ENCODE measurements around the gene SFT2D2. TPM values are rescaled to one million over a fixed set of nuclear protein-coding genes. Genes with fewer than 3 reads are reported as not detected.

Gene SFT2D2
- polyA plus RNA-seq, 1 donor (not counting 4 experiments of a cell fraction or from before 2014, with no cell fraction given) = 27.6 TPM

DNA sequence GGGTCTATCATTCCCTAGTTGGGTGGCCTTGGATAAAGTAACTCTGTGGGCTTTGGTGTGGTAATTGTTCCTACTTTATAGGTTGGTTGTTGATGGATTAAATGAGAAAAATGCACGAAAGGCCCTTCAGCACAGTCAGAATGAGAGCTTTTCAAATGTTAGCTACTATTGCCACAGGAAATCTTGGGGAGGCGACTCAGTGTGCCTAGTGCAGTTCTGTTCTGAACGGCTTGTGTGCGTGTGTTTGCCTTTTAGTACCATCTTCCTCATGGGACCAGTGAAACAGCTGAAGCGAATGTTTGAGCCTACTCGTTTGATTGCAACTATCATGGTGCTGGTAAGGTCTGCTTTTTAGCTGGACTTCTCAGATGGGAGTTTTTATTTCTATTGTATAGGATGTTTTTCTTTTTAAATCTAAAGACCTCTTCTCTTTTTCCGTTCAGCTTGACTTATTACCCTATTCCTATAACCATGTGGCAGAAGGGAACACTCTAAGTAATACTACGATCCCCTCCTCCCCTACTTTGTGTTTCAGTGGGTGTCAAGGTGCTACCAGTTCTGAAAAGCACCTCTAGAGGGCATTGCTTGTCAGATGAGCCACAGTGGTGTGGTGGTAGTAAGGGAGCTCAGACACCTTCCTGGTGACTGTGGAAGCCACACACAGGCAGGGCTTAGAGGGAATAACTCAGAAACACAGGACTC is 9.2 kb downstream of the SFT2D2 start:
- dilution Hi-C loops (cut with MboI; ENCODE audit: extremely low pct_ligation_motif_present, low sequenced_read_pairs) = no loop called here
- peaks cover 25 to 37% of the 10 kb centered on the region in 2 experiments for H3K36me3 ChIP-seq (ENCODE audit: control insufficient read depth in 2 of 2, extremely low read depth in 1 of 2, insufficient read depth in 2 of 2, low read length in 2 of 2)
- no peaks in the 10 kb centered on the region for H3K9me3 ChIP-seq (ENCODE audit: control insufficient read depth, low read depth, low read length)
- H2AFZ ChIP-seq (ENCODE audit: control insufficient read depth, low read length) = no peak overlapping the region
- DNase-seq (ENCODE audit: low read depth, low spot score) (no peak), FAIRE-seq (peak; percentile 65)
- no peak overlapping the region for H3K27ac ChIP-seq (ENCODE audit: control insufficient read depth, insufficient read depth, low read length)
- no peaks in the 10 kb centered on the region for H4K20me1 ChIP-seq (ENCODE audit: control insufficient read depth, extremely low read depth, insufficient read depth, low read length)
- no peak overlapping the region for H3K4me3 ChIP-seq (ENCODE audit: control insufficient read depth in 2 of 3, extremely low read depth in 1 of 3, insufficient read depth in 2 of 3, low read depth in 1 of 3, low read length in 3 of 3)
- no peak overlapping the region for H3K4me2 ChIP-seq (ENCODE audit: control insufficient read depth, extremely low read depth, insufficient read depth, low read depth, low read length)
- H3K27me3 ChIP-seq (ENCODE audit: control insufficient read depth, extremely low read depth, insufficient read depth, low read length) = no peaks in the 10 kb centered on the region
- H3K9me1 ChIP-seq (ENCODE audit: control insufficient read depth, extremely low read depth, insufficient read depth, low read length) = no peaks in the 10 kb centered on the region
- peaks cover 3% of the 10 kb centered on the region for H3K4me1 ChIP-seq (ENCODE audit: control insufficient read depth, extremely low read depth, insufficient read depth, low read length)
- H3K9ac ChIP-seq (ENCODE audit: control insufficient read depth, extremely low read depth, insufficient read depth, low read length) = no peak overlapping the region
- no peak for TF ChIP-seq EZH2 (IDR thresholded peaks at IDR 0.05; ENCODE audit: low read length)
- TF ChIP-seq, protein P1, sequence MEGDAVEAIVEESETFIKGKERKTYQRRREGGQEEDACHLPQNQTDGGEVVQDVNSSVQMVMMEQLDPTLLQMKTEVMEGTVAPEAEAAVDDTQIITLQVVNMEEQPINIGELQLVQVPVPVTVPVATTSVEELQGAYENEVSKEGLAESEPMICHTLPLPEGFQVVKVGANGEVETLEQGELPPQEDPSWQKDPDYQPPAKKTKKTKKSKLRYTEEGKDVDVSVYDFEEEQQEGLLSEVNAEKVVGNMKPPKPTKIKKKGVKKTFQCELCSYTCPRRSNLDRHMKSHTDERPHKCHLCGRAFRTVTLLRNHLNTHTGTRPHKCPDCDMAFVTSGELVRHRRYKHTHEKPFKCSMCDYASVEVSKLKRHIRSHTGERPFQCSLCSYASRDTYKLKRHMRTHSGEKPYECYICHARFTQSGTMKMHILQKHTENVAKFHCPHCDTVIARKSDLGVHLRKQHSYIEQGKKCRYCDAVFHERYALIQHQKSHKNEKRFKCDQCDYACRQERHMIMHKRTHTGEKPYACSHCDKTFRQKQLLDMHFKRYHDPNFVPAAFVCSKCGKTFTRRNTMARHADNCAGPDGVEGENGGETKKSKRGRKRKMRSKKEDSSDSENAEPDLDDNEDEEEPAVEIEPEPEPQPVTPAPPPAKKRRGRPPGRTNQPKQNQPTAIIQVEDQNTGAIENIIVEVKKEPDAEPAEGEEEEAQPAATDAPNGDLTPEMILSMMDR (optimal IDR thresholded peaks at IDR 0.05 in 1 of 3, IDR thresholded peaks at IDR 0.05 in 1 of 3, conservative IDR thresholded peaks at IDR 0.05 in 1 of 3; ENCODE audit: extremely low read depth in 1 of 3, insufficient read depth in 2 of 3, low read length in 3 of 3) = peak; percentile 82 to 92 (median 90)
- peaks cover 16% of the 10 kb centered on the region for H3K79me2 ChIP-seq (ENCODE audit: control insufficient read depth, insufficient read depth, low read length)

DNA sequence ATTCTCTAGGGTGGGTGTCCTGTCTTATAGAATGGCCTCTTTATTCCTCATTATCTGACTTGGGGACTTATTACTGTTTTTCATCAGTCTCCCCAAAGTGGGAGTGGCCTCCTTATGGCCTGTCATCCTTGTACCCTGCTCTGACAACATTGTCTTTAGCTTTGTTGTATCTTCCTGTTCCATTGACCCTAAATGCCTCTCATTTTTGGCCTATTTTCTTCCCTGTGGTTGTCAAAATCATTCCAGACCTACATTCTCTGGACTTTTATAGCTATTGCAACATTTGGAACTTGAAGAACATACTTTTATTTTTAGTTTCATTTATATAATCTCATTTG is 9.7 kb downstream of the SFT2D2 start:
- H3K9me3 ChIP-seq (ENCODE audit: control insufficient read depth, low read depth, low read length) = no peaks in the 10 kb centered on the region
- peaks cover 11% of the 10 kb centered on the region for H3K79me2 ChIP-seq (ENCODE audit: control insufficient read depth, insufficient read depth, low read length)
- H3K4me3 ChIP-seq (ENCODE audit: control insufficient read depth in 2 of 3, extremely low read depth in 1 of 3, insufficient read depth in 2 of 3, low read depth in 1 of 3, low read length in 3 of 3) = no peak overlapping the region
- H3K9ac ChIP-seq (ENCODE audit: control insufficient read depth, extremely low read depth, insufficient read depth, low read length) = no peak overlapping the region
- TF ChIP-seq, protein P1 (optimal IDR thresholded peaks at IDR 0.05 in 1 of 3, IDR thresholded peaks at IDR 0.05 in 1 of 3, conservative IDR thresholded peaks at IDR 0.05 in 1 of 3; ENCODE audit: extremely low read depth in 1 of 3, insufficient read depth in 2 of 3, low read length in 3 of 3) = no peak
- TF ChIP-seq EZH2 (IDR thresholded peaks at IDR 0.05; ENCODE audit: low read length) = no peak
- H3K27me3 ChIP-seq (ENCODE audit: control insufficient read depth, extremely low read depth, insufficient read depth, low read length) = no peaks in the 10 kb centered on the region
- no peaks in the 10 kb centered on the region for H3K9me1 ChIP-seq (ENCODE audit: control insufficient read depth, extremely low read depth, insufficient read depth, low read length)
- dilution Hi-C loops (cut with MboI; ENCODE audit: extremely low pct_ligation_motif_present, low sequenced_read_pairs) = no loop called here
- no peak overlapping the region for H3K27ac ChIP-seq (ENCODE audit: control insufficient read depth, insufficient read depth, low read length)
- no peaks in the 10 kb centered on the region for H4K20me1 ChIP-seq (ENCODE audit: control insufficient read depth, extremely low read depth, insufficient read depth, low read length)
- H3K4me1 ChIP-seq (ENCODE audit: control insufficient read depth, extremely low read depth, insufficient read depth, low read length) = no peaks in the 10 kb centered on the region
- no peak overlapping the region for H3K4me2 ChIP-seq (ENCODE audit: control insufficient read depth, extremely low read depth, insufficient read depth, low read depth, low read length)
- no peak overlapping the region for H2AFZ ChIP-seq (ENCODE audit: control insufficient read depth, low read length)
- no peak for FAIRE-seq
- no peak for DNase-seq (ENCODE audit: low read depth, low spot score)
- H3K36me3 ChIP-seq (ENCODE audit: control insufficient read depth in 2 of 2, extremely low read depth in 1 of 2, insufficient read depth in 2 of 2, low read length in 2 of 2) = peaks cover 23 to 39% of the 10 kb centered on the region in 2 experiments

Data from keratinocyte (primary cell).